ENCODE results near the gene CTAG2.

The CTAG2 gene

GRCh38 chrX:154661170-154661569 lies 7.8 kb upstream of the CTAG2 start:
- H3K4me3 ChIP-seq (ENCODE audit: low read depth, low read length): no peak overlapping the region
- TF ChIP-seq CTCF (IDR thresholded peaks at IDR 0.05; ENCODE audit: insufficient read depth, low read depth, low read length, missing control alignments): no peak
- DNase-seq (ENCODE audit: low read depth): no peak

DNA sequence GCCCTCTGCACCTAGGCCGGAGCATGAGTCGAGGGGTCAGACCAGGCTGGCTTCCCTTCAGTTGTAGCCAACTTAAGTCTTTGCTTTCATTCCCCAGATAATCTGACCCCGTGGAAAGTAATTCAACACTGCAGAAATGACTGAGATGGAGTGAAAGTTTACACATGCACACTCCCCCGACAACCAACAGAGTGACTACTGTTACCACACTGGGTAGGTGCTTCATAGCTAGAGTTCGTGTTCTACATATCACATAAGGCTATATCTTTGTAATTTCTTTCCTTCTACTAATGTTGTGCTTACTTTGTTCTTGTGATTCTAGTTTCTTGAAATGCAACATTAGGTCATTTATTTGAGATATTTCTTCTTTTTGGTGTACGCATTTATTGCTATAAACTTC lies 7.2 kb upstream of the CTAG2 start:
- TF ChIP-seq CTCF (IDR thresholded peaks at IDR 0.05; ENCODE audit: insufficient read depth, low read depth, low read length, missing control alignments): no peak
- peak; percentile 1 for DNase-seq (ENCODE audit: low read depth)
- H3K4me3 ChIP-seq (ENCODE audit: low read depth, low read length): no peak overlapping the region

GRCh38 chrX:154658957-154659356 lies 5.6 kb upstream of the CTAG2 start:
- no peak for DNase-seq (ENCODE audit: low read depth)
- no peak overlapping the region for H3K4me3 ChIP-seq (ENCODE audit: low read depth, low read length)
- no peak for TF ChIP-seq CTCF (IDR thresholded peaks at IDR 0.05; ENCODE audit: insufficient read depth, low read depth, low read length, missing control alignments)

DNA sequence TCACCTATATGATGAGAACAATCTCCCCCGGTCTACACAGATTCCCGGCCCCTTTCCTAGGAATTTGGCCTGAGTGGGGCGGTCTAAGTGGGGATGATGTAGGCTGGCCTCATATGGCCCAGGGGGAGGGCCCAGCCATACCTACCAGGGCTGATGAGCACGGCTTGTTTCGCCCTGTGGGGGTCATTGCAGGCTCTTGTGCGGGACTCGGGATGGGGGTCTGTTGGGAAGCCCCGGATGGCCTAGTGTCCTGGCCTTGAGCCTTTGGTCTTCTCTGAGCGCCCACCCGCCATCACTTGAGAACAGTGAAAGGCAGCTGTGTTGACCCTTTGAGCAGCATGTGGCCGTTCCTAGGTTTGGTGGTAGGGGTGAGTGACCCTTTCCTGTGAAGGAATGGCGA lies 4.8 kb upstream of the CTAG2 start:
- TF ChIP-seq CTCF (IDR thresholded peaks at IDR 0.05; ENCODE audit: insufficient read depth, low read depth, low read length, missing control alignments): no peak
- no peak overlapping the region for H3K4me3 ChIP-seq (ENCODE audit: low read depth, low read length)
- no peak for DNase-seq (ENCODE audit: low read depth)

- DNase-seq (ENCODE audit: low read depth): no peak
- no peak for TF ChIP-seq CTCF (IDR thresholded peaks at IDR 0.05; ENCODE audit: insufficient read depth, low read depth, low read length, missing control alignments)
- H3K4me3 ChIP-seq (ENCODE audit: low read depth, low read length): no peak overlapping the region
Observed at GRCh38 chrX:154657226-154657805, 3.9 kb upstream of the CTAG2 start.

- no peak overlapping the region for H3K4me3 ChIP-seq (ENCODE audit: low read depth, low read length)
- no peak for DNase-seq (ENCODE audit: low read depth)
- TF ChIP-seq CTCF (IDR thresholded peaks at IDR 0.05; ENCODE audit: insufficient read depth, low read depth, low read length, missing control alignments): no peak
Observed at GRCh38 chrX:154655786-154656185, 2.4 kb upstream of the CTAG2 start.

GRCh38 chrX:154655346-154655745 lies 2.0 kb upstream of the CTAG2 start:
- DNase-seq (ENCODE audit: low read depth): no peak
- no peak overlapping the region for H3K4me3 ChIP-seq (ENCODE audit: low read depth, low read length)
- no peak for TF ChIP-seq CTCF (IDR thresholded peaks at IDR 0.05; ENCODE audit: insufficient read depth, low read depth, low read length, missing control alignments)

Data from GM12865 (cell line).